Dermis microvascular lymphatic vessel endothelial cell (primary cell): ENCODE results near the gene KLC1. TPM values are rescaled to one million over a fixed set of nuclear protein-coding genes. Genes with fewer than 3 reads are reported as not detected.
"Not testable (repeated sequence)": the region's sequence is repeated elsewhere in the genome, so short reads cannot be mapped to it uniquely, and the experiment has no call there.

ENCODE experiments used
- DNase-seq, 2 donors: peaks; one replicate each; pipeline versions ENCODE4 v3.0.0 to v3.0.0-alpha.2; 2010; ENCODE audit warnings: low read depth in 2 of 2
- total RNA-seq: library from RNA; depleted of rRNA; stranded (reverse); fragments of >200 nt; gene quantifications from 2 replicates; pipeline ENCODE4 v1.2.1, GENCODE V29; 2014

Gene KLC1
- 114 and 162 TPM in 2 replicates for total RNA-seq

DNA sequence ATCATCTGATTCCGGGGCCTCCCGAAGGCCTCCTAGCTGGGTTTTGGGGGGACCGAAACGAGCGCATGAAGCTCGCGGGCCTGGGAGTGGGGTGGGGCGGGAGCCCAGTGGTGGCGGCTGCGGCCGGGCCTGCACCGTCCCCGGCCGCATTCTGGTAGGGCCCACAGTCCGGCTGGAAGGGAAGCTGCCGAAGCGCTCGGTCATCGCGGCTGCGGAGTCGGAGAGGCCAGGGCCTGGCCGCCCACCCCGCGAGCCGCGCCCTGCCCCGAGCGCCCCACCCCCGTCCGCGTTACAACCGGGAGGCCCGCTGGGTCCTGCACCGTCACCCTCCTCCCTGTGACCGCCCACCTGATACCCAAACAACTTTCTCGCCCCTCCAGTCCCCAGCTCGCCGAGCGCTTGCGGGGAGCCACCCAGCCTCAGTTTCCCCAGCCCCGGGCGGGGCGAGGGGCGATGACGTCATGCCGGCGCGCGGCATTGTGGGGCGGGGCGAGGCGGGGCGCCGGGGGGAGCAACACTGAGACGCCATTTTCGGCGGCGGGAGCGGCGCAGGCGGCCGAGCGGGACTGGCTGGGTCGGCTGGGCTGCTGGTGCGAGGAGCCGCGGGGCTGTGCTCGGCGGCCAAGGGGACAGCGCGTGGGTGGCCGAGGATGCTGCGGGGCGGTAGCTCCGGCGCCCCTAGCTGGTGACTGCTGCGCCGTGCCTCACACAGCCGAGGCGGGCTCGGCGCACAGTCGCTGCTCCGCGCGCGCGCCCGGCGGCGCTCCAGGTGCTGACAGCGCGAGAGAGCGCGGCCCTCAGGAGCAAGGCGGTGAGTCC is at the start of gene KLC1:
Gene KLC1 (plus strand): TSS at position 528 of the 819 bp plus-strand sequence. CDS start 25,354 bp downstream, outside the sequence.
- DNase-seq = peak in 1 of 2 donors; percentile 71

DNA sequence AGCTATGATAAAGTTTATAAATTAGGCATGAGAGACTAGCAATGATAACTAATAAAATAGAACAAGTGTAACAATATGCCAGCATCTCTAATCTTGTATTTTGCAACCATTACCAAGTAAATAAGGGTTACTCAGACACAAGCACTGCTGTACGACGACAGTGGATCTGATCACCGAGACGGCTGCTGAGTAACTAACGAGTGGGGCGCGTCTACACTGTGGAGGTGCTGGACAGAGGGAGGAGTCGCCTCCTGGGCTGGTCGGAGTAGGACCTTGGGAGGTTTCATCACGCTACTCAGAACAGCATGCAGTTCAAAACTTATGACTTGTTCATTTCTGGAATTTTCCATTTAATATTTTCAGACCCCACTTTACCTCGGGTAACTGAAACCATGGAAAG is 47.8 kb upstream of the KLC1 start:
- no peak for DNase-seq

DNA sequence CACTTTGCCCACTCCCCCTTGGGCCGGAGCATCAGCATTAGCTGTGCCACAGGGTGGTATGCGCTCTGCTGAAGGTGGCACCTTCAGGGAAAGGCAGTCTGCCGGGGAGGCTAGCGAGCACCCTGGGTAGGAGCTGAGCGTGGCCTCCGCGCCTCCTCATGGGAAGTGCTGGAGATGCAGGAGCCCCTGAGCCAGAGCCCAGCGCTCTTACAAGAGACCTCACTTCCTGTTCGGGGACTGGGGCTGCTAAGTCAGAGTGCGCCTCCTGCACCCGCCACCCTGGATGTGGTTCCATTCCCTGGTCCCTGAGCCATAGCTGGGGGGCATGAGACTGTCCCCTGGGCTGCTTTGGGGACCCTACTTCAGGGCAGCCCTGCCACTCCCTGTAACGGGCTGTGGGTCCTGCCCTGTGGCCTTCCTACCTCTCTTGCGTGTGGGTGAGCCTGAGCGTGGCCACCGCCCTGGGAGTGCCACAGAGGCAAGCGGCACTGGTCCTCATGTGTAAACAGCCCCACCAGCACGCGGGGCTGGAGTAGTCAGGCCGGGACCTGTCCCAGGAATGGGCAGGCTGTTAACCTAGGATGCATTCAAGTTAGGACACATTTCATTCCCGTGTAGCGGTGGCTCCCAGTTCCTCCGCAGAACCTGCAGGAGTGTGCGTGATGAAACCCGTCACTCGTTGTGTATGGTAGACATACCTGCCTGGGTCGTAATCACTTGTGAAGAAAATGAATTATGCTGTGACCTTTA is 46.9 kb upstream of the KLC1 start:
- no peak for DNase-seq

DNA sequence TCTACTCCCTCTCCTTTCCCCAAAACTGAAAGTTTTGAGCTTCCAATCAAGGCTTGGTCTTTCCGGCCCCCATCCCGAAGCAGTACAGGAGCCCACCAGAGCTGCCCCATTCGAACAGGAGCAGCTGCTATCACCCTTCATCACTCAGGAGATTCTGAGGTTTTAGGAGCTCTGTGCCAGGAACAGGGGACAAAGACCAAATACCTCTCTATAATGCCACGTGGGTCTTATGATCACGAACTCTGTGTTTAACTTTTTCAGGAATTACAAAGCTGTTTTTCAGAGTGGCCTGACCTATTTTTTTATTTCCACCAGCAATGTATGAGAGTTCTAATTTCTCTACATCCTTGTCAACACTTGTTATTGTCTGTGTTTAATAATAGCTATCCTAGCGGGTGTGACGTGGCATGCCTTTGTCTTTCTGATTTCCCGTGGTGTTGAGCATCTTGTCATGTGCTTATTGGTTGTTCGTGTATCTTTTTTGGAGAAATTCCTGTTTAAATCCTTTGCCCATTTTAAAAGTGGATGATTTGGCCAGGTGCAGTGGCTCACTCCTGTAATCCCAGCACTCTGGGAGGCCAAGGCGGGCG is 44.6 kb upstream of the KLC1 start:
- DNase-seq = peak; percentile 79 to 86

DNA sequence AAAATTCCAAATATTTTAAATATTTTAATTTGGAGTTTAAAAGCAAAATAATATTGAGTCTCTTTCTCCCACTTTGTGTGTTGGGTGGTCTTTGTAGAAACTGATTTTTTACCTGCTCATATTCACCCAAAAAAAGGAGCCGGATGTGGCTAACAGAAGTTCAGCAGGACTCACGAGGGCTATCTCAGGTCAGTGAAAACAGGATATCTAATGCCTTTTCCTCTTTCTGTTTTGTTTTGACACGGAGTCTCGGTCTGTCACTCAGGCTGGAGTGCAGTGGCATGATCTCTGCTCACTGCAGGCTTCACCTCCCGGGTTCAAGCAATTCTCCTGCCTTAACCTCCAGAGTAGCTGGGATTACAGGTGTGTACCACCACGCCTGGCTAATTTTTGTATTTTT is 35.4 kb upstream of the KLC1 start:
- peak; percentile 20 to 53 for DNase-seq

DNA sequence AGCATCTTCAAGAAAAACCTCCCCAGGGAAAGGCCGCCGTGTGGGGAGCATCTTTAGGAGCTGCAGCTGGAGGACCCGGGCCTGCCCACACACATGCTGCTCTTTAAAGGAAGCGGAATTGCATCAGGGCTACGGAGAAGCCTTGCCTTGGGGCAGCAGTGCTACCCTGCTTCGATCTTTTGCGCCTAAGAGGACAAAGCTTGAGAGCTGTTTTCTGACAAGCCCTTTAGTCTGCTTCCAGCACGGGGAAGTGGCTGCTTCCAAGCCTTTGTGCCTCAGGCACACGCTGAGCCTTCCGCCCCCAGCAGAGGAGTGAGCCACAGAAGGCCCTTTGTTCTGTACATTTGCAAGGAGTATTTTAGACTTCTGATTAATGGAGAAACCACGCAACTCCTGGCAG is 34.7 kb upstream of the KLC1 start:
- no peak for DNase-seq

DNA sequence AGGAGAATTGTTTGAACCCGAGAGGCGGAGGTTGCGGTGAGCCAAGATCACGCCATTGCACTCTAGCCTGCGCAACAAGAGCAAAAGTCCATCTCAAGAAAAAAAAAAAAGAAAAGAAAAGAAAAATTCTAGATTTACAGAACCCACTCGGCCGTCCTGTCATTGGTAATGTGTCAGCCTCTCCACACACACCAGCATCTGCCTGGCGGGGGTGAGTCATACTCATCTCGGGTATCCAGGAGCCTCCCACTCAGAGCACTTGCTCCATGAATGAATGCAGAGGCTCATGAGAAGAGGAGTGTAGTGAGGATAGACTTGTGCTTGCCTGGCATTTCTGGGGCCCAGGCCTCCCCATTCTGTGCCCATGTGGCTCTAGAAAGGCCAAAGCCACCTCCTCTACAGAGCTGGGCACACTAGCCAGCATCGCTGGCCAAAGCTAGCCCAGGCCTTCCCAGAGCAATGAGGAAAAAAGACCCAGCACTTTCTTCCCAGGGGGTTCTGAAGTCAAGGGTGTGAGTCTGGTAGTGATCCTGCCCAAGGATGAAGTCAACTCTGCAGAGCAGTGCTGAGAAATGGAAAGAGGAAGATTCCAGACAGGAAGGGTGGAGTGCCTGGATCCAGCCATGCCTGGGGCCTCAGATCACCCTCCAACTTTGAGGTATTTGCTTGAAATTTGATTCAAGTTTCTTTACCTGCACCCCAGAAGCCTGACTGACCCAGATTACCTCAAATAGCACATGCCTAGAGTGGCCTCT is 31.2 kb upstream of the KLC1 start:
- DNase-seq = peak in 1 of 2 donors; percentile 50

DNA sequence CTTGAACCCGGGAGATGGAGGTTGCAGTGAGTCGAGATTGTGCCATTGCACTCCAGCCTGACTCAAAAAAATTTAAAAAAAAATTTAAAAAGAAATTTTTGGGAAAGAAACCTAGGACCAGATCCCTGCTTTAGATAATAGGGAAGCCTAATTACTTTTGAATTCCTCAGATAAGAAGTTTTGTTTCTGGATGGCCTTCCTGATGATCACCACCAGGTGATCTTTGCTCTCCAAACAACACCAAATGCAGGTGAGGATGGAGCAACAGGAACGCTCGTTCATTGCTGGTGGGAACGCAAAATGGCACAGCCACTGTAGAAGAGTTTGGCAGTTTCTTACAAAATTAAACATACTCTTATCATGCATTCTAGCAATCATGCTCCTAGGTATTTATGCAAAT is 28.5 kb upstream of the KLC1 start:
- no peak for DNase-seq

DNA sequence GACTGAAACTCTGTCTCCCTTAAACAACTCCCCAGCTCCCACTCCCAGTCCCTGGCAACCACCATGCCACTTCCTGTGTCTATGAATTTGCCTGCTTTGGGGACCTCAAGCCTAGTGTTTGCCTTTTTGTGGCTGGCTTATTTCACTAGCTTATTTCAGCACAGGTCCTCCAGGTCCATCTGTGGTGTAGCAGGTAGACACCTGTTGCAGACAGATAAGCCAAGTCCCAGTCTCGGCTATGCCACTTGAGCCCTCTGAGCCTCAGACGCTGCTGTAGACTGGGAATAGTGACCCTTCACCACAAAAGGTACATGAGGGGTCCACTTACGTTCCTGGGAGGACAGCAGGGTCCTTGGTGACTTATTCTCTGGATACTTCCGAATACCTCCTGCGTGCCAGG is 24.4 kb upstream of the KLC1 start:
- no peak for DNase-seq

DNA sequence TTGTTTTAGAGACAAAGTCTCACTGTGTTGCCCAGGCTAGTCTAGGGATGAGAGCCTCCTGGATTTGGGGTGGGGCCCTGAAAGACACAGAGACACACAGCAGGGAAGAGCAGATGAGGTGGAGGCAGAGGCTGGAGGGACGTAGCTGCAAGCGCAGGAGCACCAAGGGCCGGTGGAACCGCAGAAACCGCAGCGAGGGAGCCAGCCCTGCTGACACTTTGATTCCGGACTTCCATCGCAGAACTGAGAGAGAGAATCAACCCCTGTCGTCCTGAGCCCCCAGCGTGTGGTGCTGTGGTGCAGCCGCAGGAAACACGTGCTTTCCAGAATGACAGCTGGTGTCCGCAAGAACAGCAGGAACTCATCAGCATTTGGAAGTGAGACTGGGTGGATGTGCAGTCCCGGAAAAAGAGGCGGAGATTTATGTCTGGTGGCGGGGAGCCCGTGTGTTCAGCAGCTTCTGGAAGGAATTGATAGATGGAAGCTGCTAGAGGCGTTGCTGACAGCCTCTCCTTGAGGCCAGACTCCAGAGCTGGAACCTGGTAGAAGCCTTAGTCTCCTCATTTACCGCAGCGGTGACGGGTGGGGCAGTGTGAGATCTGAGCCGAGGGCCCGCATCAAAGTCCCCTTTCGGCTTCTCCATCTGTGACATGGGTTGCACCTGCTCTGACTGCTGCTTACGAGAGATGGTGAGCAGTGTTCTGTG is 21.9 kb upstream of the KLC1 start:
- DNase-seq = peak; percentile 74 to 77

DNA sequence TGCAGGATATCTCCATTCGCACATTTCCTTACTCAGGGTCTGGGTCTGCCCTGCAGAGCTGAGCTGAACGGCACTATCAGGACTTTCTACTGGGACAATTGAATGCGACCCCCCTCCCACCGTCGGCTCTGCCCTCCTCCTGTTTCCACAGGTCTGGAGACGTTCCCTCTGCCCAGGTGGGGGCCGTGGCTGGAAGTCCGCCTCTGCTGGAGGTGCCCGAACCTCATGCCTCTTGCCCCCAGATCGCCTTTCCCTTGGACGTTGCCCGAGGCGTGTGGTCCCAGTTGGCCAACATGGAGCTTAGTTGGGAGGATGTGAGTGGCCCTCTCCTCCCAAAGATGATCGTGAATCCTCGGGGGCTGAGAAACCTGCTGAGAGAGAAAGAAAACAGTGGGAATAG is 21.2 kb upstream of the KLC1 start:
- no peak for DNase-seq

DNA sequence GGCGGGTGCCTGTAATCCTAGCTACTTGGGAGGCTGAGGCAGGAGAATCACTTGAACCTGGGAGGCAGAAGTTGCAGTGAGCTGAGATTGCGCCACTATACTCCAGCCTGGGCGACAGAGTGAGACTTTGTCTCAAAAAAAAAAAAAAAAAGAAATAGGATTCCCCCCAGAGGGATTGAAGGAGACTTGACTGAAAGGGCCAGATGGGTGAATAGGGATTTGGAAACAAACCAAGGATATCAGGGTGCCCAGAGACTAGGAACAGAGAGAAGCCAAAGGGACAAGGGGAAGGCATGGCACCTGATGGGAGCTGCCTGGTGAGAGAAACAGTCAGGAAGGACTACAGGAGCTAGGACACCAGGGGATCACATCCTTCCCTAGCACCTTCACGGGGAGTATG is 19.9 kb upstream of the KLC1 start:
- DNase-seq = not testable (repeated sequence)

DNA sequence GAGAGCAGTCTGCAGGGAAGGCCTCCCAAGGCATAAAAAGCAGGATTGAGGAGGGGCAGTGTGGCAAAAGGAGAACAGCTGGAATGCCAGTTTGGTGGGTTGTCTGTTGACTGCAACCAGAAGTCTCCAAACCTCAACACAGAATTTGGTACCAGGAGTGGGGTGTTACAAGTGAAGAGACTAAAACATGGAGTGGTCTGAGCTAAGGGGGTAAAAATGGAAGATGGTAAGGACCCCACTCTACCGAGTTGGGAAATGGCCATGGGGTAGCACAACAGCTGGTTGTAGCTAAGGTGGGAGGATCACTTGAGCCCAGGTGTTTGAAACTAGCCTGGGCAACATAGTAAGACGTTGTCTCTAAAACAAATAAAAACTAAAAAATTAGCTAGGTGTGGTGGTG is 17.8 kb upstream of the KLC1 start:
- DNase-seq = no peak

DNA sequence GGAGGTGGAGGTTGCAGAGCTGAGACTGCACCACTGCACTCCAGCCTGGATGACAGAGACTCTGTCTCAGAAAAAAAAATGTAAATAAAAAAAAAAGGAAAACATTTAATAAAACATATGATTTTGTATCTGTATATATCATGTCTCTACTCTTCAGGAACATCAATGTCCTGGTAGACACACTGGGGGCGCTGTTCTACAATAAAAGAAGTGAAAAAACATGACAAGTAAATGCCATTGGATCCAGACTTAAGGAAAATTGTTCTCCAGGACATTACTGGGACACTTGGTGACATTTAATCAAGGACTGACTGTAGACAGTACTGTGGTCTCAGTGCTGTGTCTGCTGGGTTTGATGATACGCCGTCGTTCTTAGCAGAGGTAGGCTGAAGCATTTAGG is 15.5 kb upstream of the KLC1 start:
- DNase-seq = peak in 1 of 2 donors; percentile 51

DNA sequence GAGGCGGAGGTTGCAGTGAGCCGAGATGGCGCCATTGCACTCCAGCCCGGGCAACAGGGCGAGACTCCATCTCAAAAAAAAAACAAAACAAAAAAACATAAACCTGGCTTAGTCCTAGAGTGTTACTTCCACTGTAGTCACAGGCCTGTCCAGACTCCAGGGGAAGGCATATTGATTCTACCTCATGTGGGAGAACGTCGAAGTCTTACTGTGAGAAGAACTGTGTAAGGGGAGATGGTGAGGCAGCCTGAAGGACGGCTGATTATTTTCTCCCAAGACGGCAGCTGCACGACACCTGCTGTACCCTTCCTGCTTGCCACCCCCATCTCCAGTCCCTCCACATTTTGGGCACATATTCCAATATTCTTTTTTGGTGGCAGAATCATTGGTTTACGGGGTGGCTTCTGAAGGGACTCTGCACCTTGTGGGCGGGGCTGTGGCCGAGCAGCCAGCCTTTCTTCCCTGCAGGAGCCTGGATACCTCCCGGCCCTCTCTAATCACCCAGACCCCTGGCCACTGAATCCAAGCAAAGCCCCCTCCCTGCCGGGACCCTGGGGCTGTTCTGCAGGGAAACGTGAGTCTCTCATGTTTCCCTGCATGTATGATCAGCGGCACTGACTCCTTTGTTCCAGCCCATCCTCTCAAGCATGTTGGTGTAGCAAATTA is 12.2 kb upstream of the KLC1 start:
- no peak for DNase-seq

DNA sequence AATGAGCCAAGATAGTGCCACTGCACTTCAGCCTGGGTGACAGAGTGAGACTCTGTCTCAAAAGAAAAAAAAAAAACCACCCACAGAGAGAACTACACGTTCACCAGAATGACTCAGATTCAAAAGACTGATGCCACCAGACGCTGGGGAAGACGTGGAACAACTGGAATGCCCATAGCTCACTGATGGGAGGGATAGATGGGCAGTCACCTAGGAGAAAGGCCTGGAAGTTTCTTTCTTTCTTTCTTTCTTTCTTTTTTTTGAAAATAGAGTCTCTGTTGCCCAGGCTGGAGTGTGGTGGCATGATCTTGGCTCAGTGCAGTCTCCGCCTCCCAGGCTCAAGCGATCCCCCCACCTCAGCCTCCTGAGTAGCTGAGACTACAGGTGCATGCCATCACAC is 10.0 kb upstream of the KLC1 start:
- no peak for DNase-seq

DNA sequence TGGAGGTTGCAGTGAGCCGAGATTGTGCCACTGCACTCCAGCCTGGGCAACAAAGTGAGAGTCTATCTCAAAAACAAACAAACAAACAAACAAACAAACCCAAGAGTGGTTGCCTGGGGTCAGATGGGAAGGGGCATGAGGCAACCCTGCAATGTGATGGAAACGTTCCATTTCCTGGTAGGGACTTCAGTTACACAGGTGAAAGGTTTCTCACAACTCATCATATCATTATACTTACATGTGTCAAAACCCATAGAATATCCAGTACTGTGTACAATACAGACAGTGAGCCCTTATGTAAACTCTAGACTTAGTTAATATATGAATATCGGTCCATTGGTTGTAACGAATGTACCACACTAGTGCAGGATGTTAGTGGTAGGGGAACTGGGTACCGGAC is 7.2 kb upstream of the KLC1 start:
- DNase-seq = no peak

DNA sequence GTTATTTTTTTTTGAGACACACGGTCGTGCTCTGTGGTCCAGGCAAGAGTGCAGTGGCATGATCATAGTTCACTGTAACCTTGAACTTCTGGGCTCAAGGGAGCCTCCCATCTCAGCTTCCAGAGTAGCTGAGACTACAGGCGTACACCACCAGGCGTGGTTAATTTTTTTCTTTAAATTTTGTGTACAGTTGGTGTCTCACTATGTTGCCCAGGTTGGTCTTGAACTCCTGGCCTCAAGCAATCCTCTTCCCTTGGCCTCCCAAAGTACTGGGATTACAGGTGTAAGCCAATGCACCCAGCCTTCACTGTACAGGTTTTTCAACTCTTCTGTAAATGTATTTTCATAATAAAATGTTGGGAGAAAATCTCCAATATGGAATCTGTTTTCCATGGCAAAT is 5.7 kb upstream of the KLC1 start:
- DNase-seq = no peak

DNA sequence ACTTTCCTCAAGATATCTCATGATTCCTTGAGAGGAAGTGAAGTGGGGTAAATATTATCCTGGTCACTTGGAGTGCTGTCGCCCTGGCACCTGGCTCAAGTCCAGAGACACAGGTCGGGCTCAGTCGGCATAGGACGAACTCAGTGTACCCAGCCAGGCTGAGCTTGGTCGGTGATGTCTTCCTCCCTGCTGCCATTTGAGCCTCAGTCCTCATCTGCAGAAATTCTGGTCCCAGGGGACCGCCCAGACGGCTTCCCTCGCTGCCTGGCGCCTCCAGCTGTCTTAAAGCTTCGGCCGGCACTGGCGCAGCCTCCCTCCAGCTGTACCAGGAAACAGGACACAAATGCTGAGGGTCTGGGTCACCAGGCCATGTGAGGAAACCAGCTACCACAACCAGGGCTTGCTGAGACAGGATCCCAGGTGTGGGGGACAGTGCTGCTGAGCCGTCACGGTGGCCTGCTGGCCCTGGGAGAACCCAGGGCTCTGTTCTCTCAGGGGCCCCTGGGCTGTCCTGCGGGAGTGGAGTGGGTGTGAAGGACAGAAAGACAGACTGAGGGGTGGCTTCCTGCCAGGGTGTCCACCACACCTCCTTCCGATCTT is 5.0 kb upstream of the KLC1 start:
- peak in 1 of 2 donors; percentile 22 for DNase-seq

DNA sequence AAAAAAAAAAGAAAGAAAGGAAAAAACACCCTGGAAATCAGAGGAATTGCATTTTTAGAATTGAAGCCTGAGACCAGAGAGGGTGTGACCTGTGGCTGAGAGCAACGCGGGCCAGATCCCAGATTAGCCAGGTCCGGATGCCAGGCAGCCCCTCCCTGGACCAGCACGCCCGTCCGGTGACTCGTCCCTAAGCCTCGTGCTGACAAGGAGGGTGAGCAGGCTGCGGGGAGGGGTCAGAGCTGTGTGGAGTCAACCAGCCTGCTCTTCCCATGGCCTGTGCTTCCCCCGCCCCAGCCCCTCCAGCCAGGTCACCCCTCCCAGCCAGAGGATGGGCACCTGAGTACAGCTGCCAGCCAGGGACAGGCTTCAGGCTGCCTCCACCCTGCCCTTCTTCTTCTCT is 4.2 kb upstream of the KLC1 start:
- DNase-seq = peak; percentile 32 to 79
